HepG2 (cell line): Measurements from ENCODE around the gene STPG4. TPM values are rescaled to one million over a fixed set of nuclear protein-coding genes. Genes with fewer than 3 reads are reported as not detected.

Source experiments
- BORCS8-MEF2B ChIP-seq: sonication (generic); formaldehyde crosslinking; IDR thresholded peaks from 2 replicates; pipeline ENCODE4 v1.8.0; 2022; ENCODE audit warnings: mild to moderate bottlenecking, missing genetic modification reagents
- HMGA1 ChIP-seq: sonication (generic); formaldehyde crosslinking; conservative IDR thresholded peaks from 2 replicates; pipeline ENCODE4 v1.4.0; 2020; ENCODE audit warnings: missing genetic modification reagents
- HNRNPL ChIP-seq: fragments of 200-400 bp; formaldehyde crosslinking; IDR thresholded peaks from 2 replicates; pipeline ENCODE4 v1.6.1; 2017; ENCODE audit warnings: mild to moderate bottlenecking, low read depth, low read length
- JUN ChIP-seq: sonication (generic); formaldehyde crosslinking; IDR thresholded peaks from 2 replicates; pipeline ENCODE4 v1.4.0; 2020; ENCODE audit warnings: mild to moderate bottlenecking, missing genetic modification reagents
- NFRKB ChIP-seq: fragments of 450-650 bp; IDR thresholded peaks from 2 replicates; pipeline ENCODE4 v1.6.1; 2017
- RARA ChIP-seq: IDR thresholded peaks from 2 replicates; pipeline ENCODE4 v1.6.1; 2016; ENCODE audit warnings: missing genetic modification reagents, missing compliant biosample characterization
- RNF219 ChIP-seq: sonication (generic); formaldehyde crosslinking; IDR thresholded peaks from 2 replicates; pipeline ENCODE4 v1.5.0; 2020; ENCODE audit warnings: mild to moderate bottlenecking, missing genetic modification reagents
- TEF ChIP-seq: sonication (generic); formaldehyde crosslinking; IDR thresholded peaks from 2 replicates; pipeline ENCODE4 v1.5.0; 2020; ENCODE audit warnings: missing genetic modification reagents
- ZBTB25 ChIP-seq: IDR thresholded peaks from 2 replicates; pipeline ENCODE4 v1.6.1; 2018; ENCODE audit warnings: missing genetic modification reagents
- ZBTB39 ChIP-seq: sonication (generic); formaldehyde crosslinking; IDR thresholded peaks from 2 replicates; pipeline ENCODE4 v1.5.0; 2020; ENCODE audit warnings: missing genetic modification reagents
- ZXDC ChIP-seq: sonication (generic); formaldehyde crosslinking; IDR thresholded peaks from 2 replicates; pipeline ENCODE4 v1.5.0; 2020; ENCODE audit warnings: mild to moderate bottlenecking, missing genetic modification reagents
- ZZZ3 ChIP-seq: sonication (generic); formaldehyde crosslinking; IDR thresholded peaks from 2 replicates; pipeline ENCODE4 v1.4.0; 2020; ENCODE audit warnings: missing genetic modification reagents, mild to moderate bottlenecking, borderline replicate concordance
- polyA plus RNA-seq, 8 experiments: library from polyadenylated mRNA; depleted of rRNA in 3 of 8; stranded (reverse) in 7 of 8; unstranded in 1 of 8; fragments of >200 nt; fragmentation: Illumina TruSeq in 4 of 8; extraction: Trizol in 4 of 8; gene quantifications; 2 replicates each; pipeline versions ENCODE4 v1.2.1 to v1.2.3, GENCODE V29; 2011 to 2016; ENCODE audit warnings: low read depth in 4 of 8, missing spikeins in 1 of 8, mixed read lengths in 1 of 8; ENCODE audit not compliant: insufficient read depth in 1 of 8
- total RNA-seq, 5 experiments: library from RNA; depleted of rRNA; stranded (reverse); fragments of >200 nt; fragmentation: Illumina TruSeq; extraction: Trizol; gene quantifications; 2 replicates each; pipeline ENCODE4 v1.2.3, GENCODE V29; 2016; ENCODE audit warnings: low read depth in 1 of 5
- TF ChIP-seq, protein P1 (sequence below): sonication (generic); formaldehyde crosslinking; IDR thresholded peaks from 2 replicates; pipeline ENCODE4 v1.5.0; 2020; ENCODE audit warnings: mild to moderate bottlenecking, missing genetic modification reagents, borderline replicate concordance
- TF ChIP-seq, protein P2 (sequence below): sonication (generic); formaldehyde crosslinking; conservative IDR thresholded peaks from 2 replicates; pipeline ENCODE4 v1.4.0; 2020; ENCODE audit warnings: missing genetic modification reagents

The STPG4 gene
- total and polyA plus RNA-seq, 2 of the 13 experiments (the other 11 are each of a cell fraction or from before 2014, with no cell fraction given): 0.11 to 0.15 TPM

DNA sequence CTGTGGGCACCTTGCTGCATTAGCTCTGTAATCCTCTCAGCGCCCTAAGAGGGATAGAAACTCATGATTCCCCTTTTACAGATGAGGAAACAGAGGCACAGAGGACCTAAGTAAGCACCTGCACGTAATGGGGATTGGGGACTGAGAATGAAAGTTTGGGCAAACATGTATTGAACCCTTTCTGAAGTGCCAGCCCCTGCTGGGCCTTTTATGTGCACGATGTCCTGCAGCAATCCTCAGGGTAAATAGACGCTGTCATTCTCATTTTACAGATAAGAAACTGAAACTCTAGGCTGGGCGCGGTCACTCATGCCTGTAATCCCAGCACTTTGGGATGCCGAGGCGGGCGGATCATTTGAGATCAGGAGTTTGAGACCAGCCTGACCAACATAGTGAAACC lies 117.4 kb downstream of the STPG4 start (continued):
- TF ChIP-seq, protein P1, sequence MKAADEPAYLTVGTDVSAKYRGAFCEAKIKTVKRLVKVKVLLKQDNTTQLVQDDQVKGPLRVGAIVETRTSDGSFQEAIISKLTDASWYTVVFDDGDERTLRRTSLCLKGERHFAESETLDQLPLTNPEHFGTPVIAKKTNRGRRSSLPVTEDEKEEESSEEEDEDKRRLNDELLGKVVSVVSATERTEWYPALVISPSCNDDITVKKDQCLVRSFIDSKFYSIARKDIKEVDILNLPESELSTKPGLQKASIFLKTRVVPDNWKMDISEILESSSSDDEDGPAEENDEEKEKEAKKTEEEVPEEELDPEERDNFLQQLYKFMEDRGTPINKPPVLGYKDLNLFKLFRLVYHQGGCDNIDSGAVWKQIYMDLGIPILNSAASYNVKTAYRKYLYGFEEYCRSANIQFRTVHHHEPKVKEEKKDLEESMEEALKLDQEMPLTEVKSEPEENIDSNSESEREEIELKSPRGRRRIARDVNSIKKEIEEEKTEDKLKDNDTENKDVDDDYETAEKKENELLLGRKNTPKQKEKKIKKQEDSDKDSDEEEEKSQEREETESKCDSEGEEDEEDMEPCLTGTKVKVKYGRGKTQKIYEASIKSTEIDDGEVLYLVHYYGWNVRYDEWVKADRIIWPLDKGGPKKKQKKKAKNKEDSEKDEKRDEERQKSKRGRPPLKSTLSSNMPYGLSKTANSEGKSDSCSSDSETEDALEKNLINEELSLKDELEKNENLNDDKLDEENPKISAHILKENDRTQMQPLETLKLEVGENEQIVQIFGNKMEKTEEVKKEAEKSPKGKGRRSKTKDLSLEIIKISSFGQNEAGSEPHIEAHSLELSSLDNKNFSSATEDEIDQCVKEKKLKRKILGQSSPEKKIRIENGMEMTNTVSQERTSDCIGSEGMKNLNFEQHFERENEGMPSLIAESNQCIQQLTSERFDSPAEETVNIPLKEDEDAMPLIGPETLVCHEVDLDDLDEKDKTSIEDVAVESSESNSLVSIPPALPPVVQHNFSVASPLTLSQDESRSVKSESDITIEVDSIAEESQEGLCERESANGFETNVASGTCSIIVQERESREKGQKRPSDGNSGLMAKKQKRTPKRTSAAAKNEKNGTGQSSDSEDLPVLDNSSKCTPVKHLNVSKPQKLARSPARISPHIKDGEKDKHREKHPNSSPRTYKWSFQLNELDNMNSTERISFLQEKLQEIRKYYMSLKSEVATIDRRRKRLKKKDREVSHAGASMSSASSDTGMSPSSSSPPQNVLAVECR (CRISPR knock-in tag): no peak
- TF ChIP-seq RARA (CRISPR knock-in tag) (0 out of 2 replicates have a peak, but pooled peaks have one; percentile 9), ZZZ3 (CRISPR knock-in tag) (no peak), ZXDC (CRISPR knock-in tag) (no peak), RNF219 (no peak), HMGA1 (CRISPR knock-in tag) (no peak), ZBTB39 (CRISPR knock-in tag) (no peak), NFRKB (no peak), JUN (CRISPR knock-in tag) (no peak), ZBTB25 (CRISPR knock-in tag) (no peak), BORCS8-MEF2B (CRISPR knock-in tag) (no peak), HNRNPL (0 out of 2 replicates have a peak, but pooled peaks have one; percentile 23), TEF (no peak)
- TF ChIP-seq, protein P2, sequence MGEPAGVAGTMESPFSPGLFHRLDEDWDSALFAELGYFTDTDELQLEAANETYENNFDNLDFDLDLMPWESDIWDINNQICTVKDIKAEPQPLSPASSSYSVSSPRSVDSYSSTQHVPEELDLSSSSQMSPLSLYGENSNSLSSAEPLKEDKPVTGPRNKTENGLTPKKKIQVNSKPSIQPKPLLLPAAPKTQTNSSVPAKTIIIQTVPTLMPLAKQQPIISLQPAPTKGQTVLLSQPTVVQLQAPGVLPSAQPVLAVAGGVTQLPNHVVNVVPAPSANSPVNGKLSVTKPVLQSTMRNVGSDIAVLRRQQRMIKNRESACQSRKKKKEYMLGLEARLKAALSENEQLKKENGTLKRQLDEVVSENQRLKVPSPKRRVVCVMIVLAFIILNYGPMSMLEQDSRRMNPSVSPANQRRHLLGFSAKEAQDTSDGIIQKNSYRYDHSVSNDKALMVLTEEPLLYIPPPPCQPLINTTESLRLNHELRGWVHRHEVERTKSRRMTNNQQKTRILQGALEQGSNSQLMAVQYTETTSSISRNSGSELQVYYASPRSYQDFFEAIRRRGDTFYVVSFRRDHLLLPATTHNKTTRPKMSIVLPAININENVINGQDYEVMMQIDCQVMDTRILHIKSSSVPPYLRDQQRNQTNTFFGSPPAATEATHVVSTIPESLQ (CRISPR knock-in tag): no peak
